Esophagus squamous epithelium (tissue), 4 donors: ENCODE results near the gene RABGAP1L.

ENCODE experiments used
- CTCF ChIP-seq, 6 experiments: fragments of 450-650 bp in 4 of 6; fragments of 200-600 bp in 2 of 6; sonication (generic) in 2 of 6; IDR thresholded peaks; one replicate each; pipeline ENCODE4 v1.5.1; 2016 to 2019; ENCODE audit warnings: antibody characterized with exemption in 6 of 6, mild to moderate bottlenecking in 4 of 6, moderate library complexity in 4 of 6
- POLR2A ChIP-seq, 4 donors: fragments of 450-650 bp; IDR thresholded peaks; one replicate each; pipeline ENCODE4 v1.6.1; 2017; ENCODE audit warnings: antibody characterized with exemption in 4 of 4, mild to moderate bottlenecking in 4 of 4, moderate library complexity in 3 of 4

- TF ChIP-seq CTCF (IDR thresholded peaks at IDR 0.05), result no peak
- no peak for TF ChIP-seq POLR2A (IDR thresholded peaks at IDR 0.05)
These were observed 542.2 kb downstream of the RABGAP1L start for GRCh38 chr1:174701565-174701964.
